Liver (tissue), 3 donors: ENCODE data around the gene OPHN1.

Experiments used
- EGR1 ChIP-seq, 2 donors: IDR thresholded peaks; 2 replicates each; pipeline ENCODE4 v1.6.1; 2016 to 2018; ENCODE audit warnings: antibody characterized with exemption in 2 of 2, low read depth in 2 of 2
- RAD21 ChIP-seq, 2 donors: IDR thresholded peaks; 2 replicates each; pipeline ENCODE4 v1.6.1; 2016; ENCODE audit warnings: antibody characterized with exemption in 2 of 2, mild to moderate bottlenecking in 2 of 2
- SP1 ChIP-seq: IDR thresholded peaks from 2 replicates; pipeline ENCODE4 v1.6.1; 2018; ENCODE audit warnings: antibody characterized with exemption, mild to moderate bottlenecking
- TAF1 ChIP-seq: conservative IDR thresholded peaks from 2 replicates; pipeline ENCODE4 v1.6.1; 2016; ENCODE audit warnings: antibody characterized with exemption, mild to moderate bottlenecking
- YY1 ChIP-seq: IDR thresholded peaks from 2 replicates; pipeline ENCODE4 v1.6.1; 2016; ENCODE audit warnings: antibody characterized with exemption, mild to moderate bottlenecking
- TF ChIP-seq, protein P1 (sequence below): fragments of 150-350 bp; IDR thresholded peaks from 2 replicates; pipeline ENCODE4 v1.5.1; 2017; ENCODE audit warnings: improper control_type of control experiment, low read depth, low read length; ENCODE audit not compliant: missing input control
- TF ChIP-seq, protein P2 (sequence below): IDR thresholded peaks from 2 replicates; pipeline ENCODE4 v1.6.1; 2016; ENCODE audit warnings: antibody characterized with exemption, mild to moderate bottlenecking
- TF ChIP-seq, protein P3 (sequence below): IDR thresholded peaks from 2 replicates; pipeline ENCODE4 v1.6.1; 2016; ENCODE audit warnings: antibody characterized with exemption
- donor health status: healthy.
- donor health status: healthy.

DNA sequence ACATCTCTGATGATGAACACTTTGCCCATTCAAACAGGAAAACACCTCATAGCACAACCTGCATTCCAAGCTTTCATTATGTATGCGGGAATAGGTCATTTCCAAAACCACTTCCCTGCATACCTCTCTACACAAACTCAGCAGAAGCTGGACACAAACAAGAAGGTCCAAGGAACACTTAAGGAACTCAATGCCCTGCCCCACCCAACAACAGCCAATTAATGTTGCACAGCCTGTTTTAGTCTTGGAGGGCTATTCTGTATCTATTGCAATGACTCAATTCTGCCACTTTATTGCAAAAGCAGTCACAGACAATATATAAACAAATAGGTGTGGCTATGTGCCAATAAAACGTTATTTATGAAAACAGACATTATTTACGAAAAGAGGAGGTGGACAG, 16.7 kb downstream of the OPHN1 start:
- TF ChIP-seq, protein P1, sequence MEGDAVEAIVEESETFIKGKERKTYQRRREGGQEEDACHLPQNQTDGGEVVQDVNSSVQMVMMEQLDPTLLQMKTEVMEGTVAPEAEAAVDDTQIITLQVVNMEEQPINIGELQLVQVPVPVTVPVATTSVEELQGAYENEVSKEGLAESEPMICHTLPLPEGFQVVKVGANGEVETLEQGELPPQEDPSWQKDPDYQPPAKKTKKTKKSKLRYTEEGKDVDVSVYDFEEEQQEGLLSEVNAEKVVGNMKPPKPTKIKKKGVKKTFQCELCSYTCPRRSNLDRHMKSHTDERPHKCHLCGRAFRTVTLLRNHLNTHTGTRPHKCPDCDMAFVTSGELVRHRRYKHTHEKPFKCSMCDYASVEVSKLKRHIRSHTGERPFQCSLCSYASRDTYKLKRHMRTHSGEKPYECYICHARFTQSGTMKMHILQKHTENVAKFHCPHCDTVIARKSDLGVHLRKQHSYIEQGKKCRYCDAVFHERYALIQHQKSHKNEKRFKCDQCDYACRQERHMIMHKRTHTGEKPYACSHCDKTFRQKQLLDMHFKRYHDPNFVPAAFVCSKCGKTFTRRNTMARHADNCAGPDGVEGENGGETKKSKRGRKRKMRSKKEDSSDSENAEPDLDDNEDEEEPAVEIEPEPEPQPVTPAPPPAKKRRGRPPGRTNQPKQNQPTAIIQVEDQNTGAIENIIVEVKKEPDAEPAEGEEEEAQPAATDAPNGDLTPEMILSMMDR: no peak
- TF ChIP-seq, protein P2, sequence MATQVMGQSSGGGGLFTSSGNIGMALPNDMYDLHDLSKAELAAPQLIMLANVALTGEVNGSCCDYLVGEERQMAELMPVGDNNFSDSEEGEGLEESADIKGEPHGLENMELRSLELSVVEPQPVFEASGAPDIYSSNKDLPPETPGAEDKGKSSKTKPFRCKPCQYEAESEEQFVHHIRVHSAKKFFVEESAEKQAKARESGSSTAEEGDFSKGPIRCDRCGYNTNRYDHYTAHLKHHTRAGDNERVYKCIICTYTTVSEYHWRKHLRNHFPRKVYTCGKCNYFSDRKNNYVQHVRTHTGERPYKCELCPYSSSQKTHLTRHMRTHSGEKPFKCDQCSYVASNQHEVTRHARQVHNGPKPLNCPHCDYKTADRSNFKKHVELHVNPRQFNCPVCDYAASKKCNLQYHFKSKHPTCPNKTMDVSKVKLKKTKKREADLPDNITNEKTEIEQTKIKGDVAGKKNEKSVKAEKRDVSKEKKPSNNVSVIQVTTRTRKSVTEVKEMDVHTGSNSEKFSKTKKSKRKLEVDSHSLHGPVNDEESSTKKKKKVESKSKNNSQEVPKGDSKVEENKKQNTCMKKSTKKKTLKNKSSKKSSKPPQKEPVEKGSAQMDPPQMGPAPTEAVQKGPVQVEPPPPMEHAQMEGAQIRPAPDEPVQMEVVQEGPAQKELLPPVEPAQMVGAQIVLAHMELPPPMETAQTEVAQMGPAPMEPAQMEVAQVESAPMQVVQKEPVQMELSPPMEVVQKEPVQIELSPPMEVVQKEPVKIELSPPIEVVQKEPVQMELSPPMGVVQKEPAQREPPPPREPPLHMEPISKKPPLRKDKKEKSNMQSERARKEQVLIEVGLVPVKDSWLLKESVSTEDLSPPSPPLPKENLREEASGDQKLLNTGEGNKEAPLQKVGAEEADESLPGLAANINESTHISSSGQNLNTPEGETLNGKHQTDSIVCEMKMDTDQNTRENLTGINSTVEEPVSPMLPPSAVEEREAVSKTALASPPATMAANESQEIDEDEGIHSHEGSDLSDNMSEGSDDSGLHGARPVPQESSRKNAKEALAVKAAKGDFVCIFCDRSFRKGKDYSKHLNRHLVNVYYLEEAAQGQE: no peak
- TF ChIP-seq, protein P3, sequence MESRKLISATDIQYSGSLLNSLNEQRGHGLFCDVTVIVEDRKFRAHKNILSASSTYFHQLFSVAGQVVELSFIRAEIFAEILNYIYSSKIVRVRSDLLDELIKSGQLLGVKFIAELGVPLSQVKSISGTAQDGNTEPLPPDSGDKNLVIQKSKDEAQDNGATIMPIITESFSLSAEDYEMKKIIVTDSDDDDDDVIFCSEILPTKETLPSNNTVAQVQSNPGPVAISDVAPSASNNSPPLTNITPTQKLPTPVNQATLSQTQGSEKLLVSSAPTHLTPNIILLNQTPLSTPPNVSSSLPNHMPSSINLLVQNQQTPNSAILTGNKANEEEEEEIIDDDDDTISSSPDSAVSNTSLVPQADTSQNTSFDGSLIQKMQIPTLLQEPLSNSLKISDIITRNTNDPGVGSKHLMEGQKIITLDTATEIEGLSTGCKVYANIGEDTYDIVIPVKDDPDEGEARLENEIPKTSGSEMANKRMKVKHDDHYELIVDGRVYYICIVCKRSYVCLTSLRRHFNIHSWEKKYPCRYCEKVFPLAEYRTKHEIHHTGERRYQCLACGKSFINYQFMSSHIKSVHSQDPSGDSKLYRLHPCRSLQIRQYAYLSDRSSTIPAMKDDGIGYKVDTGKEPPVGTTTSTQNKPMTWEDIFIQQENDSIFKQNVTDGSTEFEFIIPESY: no peak
- TF ChIP-seq TAF1 (no peak), SP1 (no peak), EGR1 (IDR thresholded peaks at IDR 0.05; ENCODE audit: low read depth in 2 of 2) (no peak), RAD21 (IDR thresholded peaks at IDR 0.05) (no peak), YY1 (no peak)
